G401.6 (cell line): ENCODE measurements around the gene FOXD4L5.
"Not testable (repeated sequence)": the region's sequence is repeated elsewhere in the genome, so short reads cannot be mapped to it uniquely, and the experiment has no call there.

Source experiments
- FAIRE-seq: peaks from 2 replicates; lab custom pipeline; 2012; peaks lifted over from hg19 to GRCh38; lab: Jason Lieb, UNC

FOXD4L5 gene

DNA sequence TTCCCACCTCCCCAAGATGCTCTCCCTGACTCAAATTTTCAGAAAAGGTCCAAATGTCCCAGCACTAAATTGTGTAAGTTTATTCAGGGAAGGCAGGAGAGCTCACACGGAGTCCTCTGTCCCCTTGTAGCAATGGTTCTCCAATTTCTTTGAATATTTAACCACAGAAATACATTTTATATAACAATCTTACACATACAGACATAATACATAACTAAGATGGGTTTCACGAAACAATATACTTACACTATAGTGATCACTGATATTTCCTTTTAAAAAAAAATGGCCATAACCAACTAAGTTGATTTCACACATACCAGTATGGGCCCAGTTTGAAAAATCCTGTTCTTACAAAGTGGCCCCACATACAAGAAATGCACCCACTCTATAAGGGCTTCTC, at the start of gene FOXD4L5:
FOXD4L5 (minus strand) TSS at position 101 of the 400 bp plus-strand sequence. CDS start 832 bp downstream, outside the sequence.
- FAIRE-seq: not testable (repeated sequence)

DNA sequence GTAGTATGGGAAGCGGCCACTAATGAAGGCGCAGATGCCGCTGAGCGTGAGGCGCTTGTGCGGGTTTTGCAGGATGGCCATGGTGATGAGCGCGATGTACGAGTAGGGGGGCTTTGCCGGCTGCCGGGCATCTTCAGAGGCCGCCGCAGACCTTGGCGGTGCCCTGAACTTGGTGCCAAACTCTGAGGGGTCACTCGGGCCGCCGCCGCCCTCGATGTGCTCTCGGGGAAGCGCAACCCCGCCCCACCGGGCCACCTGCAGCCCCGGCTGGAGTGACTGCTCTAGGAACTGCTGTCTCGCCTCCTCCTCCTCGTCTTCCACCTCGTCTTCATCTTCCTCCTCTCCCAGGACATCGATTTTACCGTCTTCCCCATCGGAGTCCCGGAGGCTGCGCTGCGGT, 1.1 kb downstream of the FOXD4L5 start:
- FAIRE-seq: not testable (repeated sequence)

DNA sequence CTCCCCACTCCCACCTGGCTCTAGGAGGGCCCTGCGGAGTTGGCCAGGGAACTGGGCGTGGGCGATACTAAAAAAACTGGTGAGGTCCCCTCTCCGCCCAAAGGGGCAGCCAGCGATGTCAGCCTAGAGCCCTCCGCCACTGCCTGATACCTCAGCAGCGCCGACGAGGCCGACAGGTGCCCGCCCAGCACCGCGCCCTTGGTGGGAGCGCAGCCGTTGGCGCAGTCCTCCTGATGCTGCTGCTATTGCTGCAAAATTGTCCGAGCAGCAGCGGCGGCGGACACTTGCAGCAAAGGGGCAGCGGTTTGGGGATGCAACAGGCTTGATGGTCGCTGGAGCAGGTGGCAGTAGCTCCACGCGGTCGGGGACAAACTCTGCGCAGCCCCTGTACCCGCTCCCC, 2.0 kb downstream of the FOXD4L5 start:
- not testable (repeated sequence) for FAIRE-seq
